HepG2 (cell line): ENCODE measurements around the gene AANAT.

Experiments
- CBFB ChIP-seq: sonication (generic); formaldehyde crosslinking; IDR thresholded peaks from 2 replicates; pipeline ENCODE4 v1.4.0; 2020; ENCODE audit warnings: missing genetic modification reagents
- ESRRA ChIP-seq: sonication (generic); formaldehyde crosslinking; IDR thresholded peaks from 2 replicates; pipeline ENCODE4 v1.5.1; 2020; ENCODE audit warnings: mild to moderate bottlenecking, low read depth, missing genetic modification reagents
- MAZ ChIP-seq, 2 experiments: sonication (generic) in 1 of 2; formaldehyde crosslinking in 1 of 2; IDR thresholded peaks; 2 replicates each; pipeline versions ENCODE4 v1.5.0 to v1.6.1; 2012 to 2020; ENCODE audit warnings: low read depth in 2 of 2, mild to moderate bottlenecking in 2 of 2, borderline replicate concordance in 1 of 2, improper control_type of control experiment in 1 of 2, low read length in 1 of 2, missing genetic modification reagents in 1 of 2, moderate library complexity in 1 of 2
- POLR2A ChIP-seq, 2 experiments: IDR thresholded peaks; 2 replicates each; pipeline ENCODE4 v1.6.1; 2011; ENCODE audit warnings: low read depth in 2 of 2, low read length in 2 of 2, mild to moderate bottlenecking in 1 of 2, moderate library complexity in 1 of 2; ENCODE audit not compliant: insufficient read depth in 1 of 2
- PRPF4 ChIP-seq: fragments of 200-400 bp; formaldehyde crosslinking; IDR thresholded peaks from 2 replicates; pipeline ENCODE4 v1.6.1; 2016; ENCODE audit warnings: low read length, low read depth; ENCODE audit not compliant: poor library complexity, severe bottlenecking
- ZBTB43 ChIP-seq: sonication (generic); formaldehyde crosslinking; conservative IDR thresholded peaks from 2 replicates; pipeline ENCODE4 v1.4.0; 2020; ENCODE audit warnings: missing genetic modification reagents
- ZKSCAN1 ChIP-seq: fragments of 150-350 bp; IDR thresholded peaks from 2 replicates; pipeline ENCODE4 v1.6.1; 2014; ENCODE audit warnings: low read length

DNA sequence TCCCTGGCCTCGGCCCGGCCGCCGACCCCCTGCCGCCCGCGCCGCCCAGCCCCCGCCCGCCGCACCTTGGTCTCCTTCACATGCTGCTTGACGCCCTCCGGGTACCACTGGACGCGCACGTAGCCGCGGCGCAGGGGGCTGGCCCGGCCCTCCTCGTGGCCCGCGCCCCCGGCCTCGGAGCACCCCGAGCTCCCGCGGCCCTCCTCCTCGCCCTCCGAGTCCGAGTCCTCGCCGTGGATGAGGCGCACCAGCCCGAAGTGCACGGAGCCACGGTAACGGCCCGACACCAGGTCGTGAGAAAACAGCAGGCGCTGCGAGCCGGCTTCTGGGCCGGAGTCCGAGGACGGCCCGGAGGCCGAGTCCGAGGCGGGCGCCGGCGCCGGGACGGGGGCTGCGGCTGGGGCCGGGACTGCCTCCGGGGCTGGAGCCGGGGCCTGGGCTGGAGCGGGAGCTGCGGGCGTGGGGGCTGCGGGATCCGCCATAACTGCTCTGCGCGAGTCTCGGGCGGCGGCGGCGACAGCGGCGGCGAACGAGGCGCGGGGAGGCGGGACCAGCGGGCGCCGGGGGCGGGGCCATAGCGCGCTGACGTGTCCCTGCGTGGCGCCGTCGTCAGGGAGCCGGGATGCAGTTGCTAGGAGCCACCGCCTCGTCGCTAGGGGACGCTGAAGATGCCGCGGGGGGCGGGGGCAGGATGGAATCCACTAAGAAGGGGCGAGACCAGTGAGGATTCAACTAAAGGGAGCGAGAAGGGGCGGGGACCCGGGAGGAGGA is 14.6 kb upstream of the AANAT start, which contains the start of gene UBE2O:
- TF ChIP-seq POLR2A (IDR thresholded peaks at IDR 0.05; ENCODE audit: insufficient read depth in 1 of 2, low read depth in 2 of 2, low read length in 2 of 2) (peak in 1 of 2 experiments; percentile 90; a peak in 2 of 4 replicates), ZKSCAN1 (no peak), PRPF4 (no peak), MAZ (IDR thresholded peaks at IDR 0.05; ENCODE audit: borderline replicate concordance, low read depth, low read length) (peak; percentile 83; the same call in 1 of the 2 replicates), MAZ (CRISPR knock-in tag; IDR thresholded peaks at IDR 0.05; ENCODE audit: low read depth) (peak; percentile 82; the same call in 1 of the 2 replicates), ESRRA (CRISPR knock-in tag) (no peak; the same call in none of the 2 replicates), CBFB (CRISPR knock-in tag) (no peak), ZBTB43 (no peak)
